Measurements from ENCODE around the gene KLHL18. TPM values are rescaled to one million over a fixed set of nuclear protein-coding genes. Genes with fewer than 3 reads are reported as not detected.
"Not testable (repeated sequence)": the region's sequence is repeated elsewhere in the genome, so short reads cannot be mapped to it uniquely, and the experiment has no call there.

Gene KLHL18
- polyA plus RNA-seq, 5 donors: 9.0 to 14.1 (median 13.3) TPM

DNA sequence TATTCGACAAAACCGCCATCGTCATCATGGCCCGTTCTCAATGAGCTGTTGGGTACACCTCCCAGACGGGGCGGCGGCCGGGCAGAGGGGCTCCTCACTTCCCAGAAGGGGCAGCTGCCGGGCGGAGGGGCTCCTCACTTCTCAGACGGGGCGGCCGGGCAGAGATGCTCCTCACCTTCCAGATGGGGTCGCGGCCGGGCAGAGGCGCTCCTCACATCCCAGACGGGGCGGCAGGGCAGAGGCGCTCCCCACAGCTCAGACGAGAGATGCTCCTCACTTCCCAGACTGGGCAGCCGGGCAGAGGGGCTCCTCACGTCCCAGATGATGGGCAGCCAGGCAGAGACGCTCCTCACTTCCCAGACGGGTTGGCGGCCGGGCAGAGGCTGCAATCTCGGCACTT, 26.5 kb downstream of the KLHL18 start:
- not testable (repeated sequence) for DNase-seq

DNA sequence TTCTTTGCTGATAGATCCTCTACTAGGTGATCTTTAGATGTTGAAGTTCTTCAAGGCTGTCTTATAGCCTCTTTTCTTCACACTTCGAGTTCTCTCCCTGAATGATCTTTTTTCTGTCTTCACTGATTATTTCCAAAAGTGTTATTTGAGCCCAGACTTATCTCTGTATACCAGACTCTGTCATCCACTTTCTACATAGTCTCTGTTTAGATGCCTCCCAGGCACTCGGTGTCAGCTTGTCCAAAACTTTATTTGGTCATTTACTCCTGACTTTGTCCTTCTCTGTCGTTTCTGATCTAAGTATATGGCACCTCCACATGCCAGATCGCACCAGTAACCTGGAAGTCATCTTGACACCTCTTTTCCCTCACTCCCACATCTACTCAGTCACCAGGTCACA, 27.6 kb downstream of the KLHL18 start:
- no peak for DNase-seq

DNA sequence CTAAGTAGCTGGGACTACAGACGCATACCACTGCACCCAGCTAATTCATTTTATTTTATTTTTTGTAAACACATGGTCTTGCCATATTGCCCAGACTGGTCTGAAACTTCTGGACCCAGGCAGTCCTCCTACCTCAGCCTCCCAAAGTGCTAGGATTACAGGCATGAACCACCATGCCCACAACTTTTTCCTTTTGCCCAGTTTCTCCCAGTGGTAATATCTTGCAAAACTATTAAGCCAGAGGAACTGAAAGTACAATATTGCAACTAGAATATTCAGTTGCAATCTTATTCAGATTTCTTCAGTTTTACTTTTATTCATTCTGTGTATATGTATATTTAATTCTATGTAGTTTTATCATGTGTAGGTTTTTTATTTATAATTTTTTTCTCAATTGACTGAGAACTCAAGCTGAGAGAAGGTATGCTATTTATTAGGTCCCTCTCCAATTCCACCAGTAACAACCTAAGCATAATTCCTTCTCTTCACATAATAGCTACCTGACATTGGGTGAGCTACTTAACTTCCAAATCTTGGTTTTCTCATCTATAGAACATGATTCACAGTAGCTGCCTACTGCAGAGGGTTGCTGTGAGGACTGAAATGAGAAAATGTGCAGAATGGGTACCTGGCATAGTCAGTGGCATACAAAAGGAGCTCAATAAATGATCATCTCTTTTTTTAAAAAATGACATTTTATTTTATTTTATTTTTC, 30.8 kb downstream of the KLHL18 start:
- DNase-seq: no peak

DNA sequence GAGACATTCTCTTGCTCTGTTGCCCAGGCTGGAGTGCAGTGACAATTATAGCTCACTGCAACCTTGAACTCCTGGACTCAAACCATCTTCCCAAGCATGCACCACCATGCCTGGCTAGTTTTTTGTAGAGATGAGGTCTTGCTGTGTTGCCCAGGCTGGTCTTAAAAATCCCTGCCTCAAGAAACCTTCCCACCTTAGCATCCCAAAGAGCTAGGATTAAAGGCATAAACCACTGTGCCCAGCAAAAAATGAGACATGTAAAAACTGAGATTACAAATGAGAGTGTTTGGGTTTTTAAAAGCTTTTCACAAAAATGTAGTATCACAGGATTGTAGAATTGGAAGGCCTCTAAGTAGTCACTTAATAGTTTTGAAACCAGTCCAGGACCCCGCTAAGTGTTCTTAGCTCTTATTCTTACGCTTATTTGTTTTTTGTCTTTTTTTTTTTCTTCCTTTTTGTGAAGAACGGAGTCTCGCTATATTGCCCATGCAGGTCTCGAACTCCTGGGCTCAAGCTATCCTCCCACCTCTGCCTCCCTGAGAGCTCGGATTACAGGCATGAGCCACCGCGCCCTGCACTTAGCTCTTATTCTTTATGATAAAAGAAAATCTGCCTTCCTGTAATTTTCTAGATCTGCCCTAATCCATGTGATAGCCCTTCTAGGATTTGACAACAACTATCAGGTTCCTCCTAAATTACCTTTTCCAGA, 31.5 kb downstream of the KLHL18 start:
- no peak for DNase-seq

DNA sequence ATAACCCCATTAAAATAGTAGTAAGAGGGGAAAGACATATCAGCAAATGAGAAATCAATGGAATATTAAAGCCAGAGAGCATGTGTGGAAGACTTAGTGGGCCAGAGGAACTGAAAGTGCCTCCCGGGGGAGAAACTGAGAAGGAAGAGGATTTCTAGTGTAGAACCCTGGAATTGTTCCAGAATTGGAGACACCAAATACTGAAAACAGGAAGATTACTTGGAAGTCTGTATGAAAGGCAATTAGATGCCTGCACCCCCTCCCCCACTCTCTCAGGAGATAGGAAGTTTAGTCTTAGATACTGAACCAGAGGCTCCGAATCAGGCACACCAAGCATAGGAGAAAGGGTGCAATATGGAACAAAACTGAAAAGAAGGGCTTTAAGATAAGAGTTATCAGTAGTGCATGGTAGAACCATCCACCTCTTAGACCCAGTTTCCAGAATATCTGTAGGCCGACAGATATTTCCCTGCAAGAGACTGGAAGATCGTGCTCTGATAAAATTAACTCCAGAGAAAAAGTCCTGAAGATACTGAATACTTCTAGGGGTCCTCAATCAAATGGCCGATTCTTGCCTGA, 32.4 kb downstream of the KLHL18 start:
- DNase-seq: no peak

DNA sequence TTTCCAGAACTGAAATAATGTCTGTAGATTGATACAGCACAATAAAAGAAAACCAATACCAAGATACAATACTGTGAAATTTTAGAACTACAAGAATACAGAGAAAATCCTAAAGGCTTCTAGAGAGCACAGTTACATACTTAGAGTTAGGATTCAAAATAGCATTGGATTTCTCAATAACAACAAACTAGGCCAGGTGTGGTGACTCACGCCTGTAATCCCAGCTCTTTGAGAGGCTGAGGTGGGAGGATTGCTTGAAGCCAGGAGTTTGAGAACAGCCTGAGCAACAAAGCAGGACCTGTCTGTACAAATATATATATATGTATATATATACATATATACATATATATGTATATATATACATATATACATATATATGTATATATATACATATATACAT, 33.4 kb downstream of the KLHL18 start:
- DNase-seq: not testable (repeated sequence)

DNA sequence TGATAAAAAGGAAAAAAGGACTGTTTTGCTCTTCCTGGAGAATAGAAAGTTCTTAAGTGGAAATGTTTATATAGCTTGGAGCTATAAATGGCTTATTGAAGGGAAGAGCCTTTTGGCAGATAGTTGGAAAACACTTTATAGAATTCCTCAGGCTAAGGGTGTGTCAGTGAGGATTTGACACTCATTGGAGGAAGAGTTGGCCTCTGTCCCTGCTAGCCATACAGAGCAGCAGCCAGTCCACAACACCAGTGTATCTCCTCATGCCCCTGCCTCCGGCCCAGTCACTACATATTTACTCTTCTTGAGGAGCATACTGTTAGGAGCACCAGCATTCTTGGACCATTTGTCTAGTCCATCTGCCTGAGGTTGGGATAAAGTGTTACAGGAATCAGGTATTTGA, 36.2 kb downstream of the KLHL18 start:
- DNase-seq: peak in 1 of 2 donors; percentile 13

DNA sequence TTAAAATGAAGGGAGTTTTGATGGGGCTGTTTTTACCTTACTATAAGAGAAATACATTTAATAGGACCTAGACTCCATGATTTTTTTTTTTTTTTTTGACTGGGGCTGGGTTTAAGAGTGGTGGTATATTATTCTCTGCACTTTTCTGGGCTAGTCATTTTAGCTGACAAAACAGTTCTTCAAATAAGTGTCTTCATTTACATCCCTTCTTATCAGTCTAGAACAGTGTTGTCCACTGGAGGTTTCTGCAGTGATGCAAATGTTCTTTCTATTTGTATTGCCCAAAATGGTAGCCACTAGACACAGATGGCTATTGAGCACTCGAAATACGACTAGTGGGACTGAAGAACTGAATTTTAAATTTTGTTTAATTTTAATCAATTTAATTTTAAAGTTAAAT, 37.2 kb downstream of the KLHL18 start:
- no peak for DNase-seq

DNA sequence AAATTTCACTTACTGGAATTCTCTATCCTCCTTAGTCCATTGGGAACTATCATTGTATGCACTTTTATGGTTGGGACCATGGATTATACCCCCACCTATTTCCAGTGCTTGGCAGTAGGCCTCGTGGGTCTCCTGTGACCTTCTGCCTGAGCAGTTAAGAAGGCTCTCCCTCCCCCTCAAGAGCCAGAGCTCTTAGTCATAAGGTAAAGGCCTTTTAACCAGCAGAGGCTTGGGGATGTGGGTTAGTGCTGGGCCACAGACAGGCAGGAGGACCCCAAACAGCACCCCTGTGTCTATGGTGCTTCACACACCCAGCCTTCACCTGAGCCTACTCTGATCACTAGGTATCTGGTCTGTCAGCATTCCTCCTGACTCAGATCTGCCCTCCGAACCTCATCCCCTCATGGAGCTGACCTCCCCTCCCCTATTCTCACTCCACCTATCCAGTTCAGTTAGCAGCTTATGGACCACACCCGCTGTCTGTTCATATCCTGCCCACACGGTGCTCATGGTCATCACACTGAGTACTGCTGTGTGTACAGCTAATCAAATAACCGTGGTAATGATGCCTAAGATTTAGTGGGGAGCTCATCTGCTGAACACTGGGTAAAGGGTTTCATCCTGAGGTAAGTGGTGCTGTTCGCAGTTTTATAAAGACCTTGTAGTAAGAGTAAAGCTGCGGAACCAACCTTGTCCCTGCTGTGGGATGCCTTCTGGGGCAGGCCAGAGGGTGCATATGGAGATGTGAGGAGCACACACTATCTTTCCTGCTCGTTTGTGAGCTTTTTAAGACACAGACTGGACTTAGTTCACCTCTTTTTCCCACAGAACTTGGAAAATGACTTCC, 40.9 kb downstream of the KLHL18 start:
- DNase-seq: no peak

DNA sequence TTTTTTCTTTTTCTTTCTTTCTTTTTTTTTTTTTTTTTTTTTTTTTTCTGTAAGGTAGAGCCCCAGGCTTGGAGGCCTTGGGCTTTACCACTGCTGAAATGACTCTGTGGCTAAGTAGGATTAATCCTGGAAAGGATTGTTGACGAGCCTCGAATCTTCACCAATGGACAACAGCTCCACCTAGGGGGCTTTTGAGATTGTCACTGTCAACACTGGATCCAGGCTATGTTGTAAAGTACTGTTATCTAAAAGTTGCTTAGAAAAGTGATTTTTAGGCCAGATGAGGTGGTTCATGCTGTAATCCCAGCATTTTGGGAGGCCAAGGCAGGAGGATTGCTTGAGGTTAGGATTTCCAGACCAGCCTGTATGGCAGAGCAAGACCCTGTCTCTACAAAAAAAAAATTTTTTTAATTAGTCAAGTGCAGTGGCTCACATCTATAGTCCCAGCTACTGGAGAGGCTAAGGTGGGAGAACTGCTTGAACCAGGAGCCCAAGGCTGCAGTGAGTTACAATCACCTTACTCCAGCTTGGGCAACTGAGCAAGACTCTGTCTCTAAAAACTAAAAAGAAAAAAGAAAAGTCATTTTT, 41.6 kb downstream of the KLHL18 start:
- peak; percentile 55 to 75 for DNase-seq

DNA sequence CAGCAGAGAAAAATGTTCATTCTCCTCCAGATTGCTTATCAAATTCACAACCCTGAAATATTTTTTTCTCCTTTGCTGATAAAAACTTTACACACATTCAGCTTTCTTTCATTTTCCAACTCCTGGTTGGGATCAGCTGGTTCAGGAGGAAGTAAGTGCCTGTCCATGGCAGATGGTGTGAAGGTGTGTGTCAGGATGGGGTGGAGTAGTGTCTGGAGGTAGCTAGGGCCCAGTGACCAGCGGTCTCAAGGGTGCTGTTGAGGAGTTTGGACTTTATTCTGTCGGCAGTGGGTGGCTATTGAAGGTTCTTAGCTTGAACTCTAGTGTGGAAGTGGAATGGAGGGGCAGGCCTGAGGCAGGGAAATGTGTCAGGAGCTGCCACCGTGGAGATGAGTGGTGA, 51.2 kb downstream of the KLHL18 start:
- DNase-seq: no peak

DNA sequence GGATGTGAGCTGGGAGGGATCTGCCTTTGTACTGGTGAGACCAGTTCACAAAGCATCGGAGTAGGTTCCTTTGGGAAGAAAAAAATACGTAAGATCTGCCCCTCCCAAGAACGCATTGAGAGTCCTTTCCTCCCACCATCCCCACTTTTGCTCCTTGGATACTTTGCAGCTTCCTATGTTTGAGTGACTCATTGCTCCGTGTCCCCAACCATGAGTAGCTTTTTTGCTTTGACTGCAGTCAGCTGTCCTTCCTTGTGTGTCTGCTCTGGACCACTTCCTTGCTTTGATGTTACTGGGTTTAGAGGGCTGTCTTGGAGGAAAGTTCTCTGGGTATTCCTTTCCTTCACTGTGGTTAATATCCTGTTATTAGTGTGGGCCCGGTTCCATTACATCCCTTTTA, 54.9 kb downstream of the KLHL18 start:
- DNase-seq: no peak

DNA sequence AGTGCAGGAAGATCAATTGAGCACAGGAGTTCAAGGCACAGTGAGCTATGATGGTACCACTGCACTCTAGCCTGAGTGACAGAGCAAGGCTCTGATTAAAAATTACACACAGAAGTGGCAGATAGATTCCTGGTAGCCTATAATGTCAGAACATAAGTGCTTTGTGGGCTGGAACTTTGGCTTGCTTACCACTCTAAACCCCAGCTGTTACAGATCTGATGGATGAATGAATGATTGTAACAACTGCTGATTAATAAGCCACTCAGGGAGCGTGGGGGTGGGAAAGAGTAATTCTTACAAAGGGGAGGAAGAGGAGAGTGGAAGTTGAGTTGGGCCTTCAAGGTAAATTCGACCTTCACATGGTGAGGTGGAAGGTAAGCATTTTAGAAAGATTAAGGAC, 57.2 kb downstream of the KLHL18 start:
- no peak for DNase-seq

DNA sequence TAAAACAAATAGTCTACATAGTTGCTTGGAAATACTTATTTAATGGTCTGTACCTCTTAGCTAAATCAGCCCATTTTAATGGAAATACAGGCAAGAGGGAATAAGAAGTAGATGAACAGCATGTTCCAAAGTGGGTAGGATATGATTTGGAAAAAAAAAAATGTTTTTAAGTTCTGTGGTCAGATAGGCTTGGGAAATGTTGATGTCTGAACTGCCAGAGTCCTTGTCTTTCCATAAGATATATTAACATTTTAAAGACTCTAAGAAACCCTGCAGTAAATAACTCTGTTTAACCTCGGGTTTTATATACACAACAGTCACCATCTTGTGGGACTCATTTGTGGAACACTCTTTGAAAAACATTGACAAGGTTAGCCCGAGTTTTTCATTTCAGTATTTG, 58.1 kb downstream of the KLHL18 start:
- no peak for DNase-seq

DNA sequence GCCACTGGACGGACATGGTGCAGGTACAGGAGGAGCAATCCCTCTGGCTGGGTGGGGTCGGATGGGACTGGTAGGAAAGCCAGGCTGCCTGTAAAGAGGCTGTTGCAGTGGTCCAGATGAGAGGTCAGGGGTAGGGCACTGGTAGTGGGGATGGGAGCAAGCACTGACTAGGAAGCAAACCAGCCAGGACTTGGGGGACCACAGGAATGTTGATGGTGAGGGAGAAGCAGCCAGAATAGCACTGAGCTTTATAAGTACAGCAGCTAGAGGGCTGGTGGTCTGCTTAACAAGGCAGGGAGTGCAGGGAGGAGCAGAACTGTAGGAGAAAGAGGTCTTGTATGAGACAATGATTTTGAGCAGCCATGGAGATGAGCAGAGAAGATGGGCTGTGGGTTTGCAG, 59.4 kb downstream of the KLHL18 start:
- DNase-seq: no peak

DNA sequence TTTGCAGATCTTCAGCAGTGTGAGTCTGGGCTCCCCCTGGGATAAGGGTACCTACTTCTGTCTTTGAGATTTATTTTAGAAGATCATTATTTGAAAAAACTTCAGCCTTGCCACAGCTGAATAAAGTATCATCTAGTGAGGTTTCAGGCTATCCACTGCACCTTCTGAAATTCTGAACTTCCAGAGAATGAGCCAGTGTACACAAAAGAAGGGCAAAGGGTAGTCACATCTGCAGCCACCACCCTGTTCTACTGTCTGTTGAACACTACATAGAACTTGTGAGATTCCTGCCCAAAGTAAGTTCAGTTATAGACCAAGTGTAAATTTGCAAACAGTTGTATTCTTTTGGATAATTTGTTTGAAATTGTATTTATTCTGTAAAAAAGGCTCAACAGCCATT, 60.1 kb downstream of the KLHL18 start:
- no peak for DNase-seq

DNA sequence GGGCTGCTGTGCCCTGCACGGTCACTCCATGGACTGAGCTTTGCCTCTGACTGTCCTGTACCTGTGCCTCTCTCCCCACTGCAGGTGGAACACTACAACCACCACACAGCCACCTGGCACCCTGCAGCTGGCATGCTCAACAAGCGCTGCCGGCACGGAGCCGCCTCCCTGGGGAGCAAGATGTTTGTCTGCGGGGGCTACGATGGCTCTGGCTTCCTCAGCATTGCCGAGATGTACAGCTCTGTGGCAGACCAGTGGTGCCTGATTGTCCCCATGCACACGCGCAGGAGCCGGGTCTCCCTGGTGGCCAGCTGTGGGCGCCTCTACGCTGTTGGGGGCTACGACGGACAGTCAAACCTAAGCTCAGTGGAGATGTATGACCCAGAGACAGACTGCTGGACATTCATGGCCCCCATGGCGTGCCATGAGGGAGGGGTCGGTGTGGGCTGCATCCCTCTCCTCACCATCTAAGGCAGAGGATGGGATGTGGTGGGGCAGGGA, 60.8 kb downstream of the KLHL18 start:
- DNase-seq: no peak

DNA sequence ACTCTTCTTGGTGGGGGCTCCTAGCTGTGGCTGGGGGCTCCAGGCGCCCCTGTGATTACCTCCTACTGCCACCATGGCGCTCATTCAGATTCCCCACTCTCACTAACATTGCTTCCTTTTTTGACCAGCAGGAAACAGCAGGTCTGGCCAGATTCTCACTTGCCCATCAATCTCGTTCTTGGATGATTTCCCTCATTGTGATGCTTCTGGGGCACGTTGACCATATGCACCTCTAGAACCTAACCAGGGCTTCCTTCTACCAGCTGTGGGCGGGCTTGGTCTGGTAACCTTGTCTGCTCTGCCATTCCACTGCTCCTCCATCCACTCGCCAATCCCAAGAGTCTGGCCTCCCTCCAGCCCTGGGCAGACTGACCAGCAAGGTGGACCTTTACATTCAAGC, 62.2 kb downstream of the KLHL18 start:
- no peak for DNase-seq

DNA sequence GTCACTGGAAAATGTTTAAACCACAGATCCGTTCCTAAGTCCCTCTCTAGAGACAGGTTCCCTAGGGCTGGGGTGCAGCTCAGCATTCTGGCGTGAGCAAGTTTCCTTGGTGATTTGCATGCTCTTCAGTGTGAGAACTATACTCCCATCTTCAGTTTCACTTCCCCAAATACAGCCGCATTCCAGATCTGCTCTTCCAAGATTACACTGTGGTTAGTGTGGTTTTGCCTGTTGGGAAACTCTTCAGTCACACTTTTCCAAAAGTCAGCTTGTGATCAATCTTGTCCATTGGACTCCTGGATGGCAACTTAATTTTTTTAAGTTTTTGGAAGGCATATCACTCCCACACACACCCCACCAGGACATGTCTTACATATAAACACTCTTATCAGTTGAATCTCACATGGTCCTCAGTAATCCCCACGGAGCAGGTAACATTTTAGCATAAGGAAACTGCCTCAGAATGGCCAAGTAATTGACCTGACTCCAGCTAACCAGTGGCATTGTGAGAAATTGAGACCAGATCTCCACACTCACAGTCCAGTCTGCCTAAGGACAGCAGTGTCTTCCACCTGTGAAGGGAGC, 64.6 kb downstream of the KLHL18 start:
- no peak for DNase-seq

DNA sequence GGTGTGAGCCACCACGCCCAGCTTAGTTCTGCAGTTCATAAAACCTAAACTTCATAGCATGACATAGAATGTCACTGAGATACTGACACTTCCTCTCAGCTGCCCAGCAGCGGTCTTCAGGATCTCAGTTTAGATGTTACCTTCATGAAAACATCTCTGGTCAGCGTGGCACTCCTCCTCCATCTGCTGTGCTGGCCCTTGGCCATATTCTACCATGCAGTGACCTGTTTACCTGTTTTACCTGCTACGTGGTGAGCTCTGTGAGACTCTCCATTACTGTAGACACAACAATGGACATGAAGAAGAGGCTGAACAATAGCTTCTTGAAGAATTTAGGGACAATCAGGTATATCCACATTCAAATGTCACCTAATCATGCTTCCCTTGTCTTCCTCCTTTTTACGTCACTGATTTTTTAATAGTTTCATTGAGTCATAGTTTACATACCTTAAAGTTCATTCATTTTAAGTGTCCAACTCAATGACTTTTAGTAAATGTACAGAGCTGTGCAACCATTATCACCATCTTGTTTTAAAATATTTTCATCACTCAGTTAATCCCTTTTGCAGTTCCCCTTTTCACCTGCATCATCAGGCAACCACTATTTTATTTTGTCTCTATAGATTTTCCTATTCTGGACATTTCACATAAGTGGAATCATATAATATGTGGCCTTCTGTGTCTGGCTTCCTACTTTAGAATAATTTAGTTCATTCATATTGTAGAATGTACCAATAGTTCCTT, 65.8 kb downstream of the KLHL18 start:
- DNase-seq: no peak

DNA sequence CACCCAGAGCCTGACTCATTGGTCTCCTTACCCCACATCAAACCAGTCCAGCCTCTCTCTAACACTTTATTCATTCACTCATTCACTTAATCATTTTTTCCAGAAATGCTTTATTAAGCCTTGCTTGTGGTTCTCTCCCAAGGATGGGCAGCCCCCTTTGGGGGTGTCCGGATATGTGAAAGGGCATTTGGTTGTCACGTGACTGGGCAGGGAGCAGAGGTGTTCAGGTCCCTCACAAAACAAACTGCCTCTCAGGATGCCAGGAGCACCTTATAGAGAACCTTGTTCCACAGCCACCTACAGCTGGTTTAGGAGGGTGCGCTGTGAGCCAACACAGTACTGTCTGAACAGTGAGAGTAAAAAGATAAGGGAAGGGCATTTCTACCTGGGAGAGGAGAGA, 72.3 kb downstream of the KLHL18 start:
- no peak for DNase-seq
